Activated gamma-delta T cell treated with anti-CD3 and anti-CD28 coated beads, Interleukin-2, amount 50 U/mL, for 16 hours (primary cell): ENCODE measurements around the gene PSMG2.
A peak's percentile ranks its signal among the peaks of the same experiment; 100 is the strongest.

Experiments
- DNase-seq: peaks from one replicate; pipeline ENCODE4 v3.0.0-alpha.2; 2020; ENCODE audit warnings: low read depth

PSMG2 gene

GRCh38 chr18:12702221-12703095 lies at the start of gene PSMG2, which contains the start of gene CEP76:
PSMG2 (plus strand) TSS chr18:12703042; CDS start chr18:12703108, 66 bp downstream.
CEP76 (minus strand) TSS chr18:12702723; CDS start chr18:12702548, 175 bp downstream.
- DNase-seq = peak; percentile 75

- DNase-seq = no peak
Measured at GRCh38 chr18:12654971-12655370, 47.9 kb upstream of the PSMG2 start.

- no peak for DNase-seq
Measured at GRCh38 chr18:12656605-12656937, 46.3 kb upstream of the PSMG2 start.

GRCh38 chr18:12656938-12657683 lies 45.7 kb upstream of the PSMG2 start:
- no peak for DNase-seq

- no peak for DNase-seq
Measured at GRCh38 chr18:12657684-12658425, 45.0 kb upstream of the PSMG2 start, which contains the start of gene SPIRE1. SPIRE1 (minus strand) TSS chr18:12658107; CDS start chr18:12657866, 241 bp downstream.

GRCh38 chr18:12658426-12659138 lies 44.3 kb upstream of the PSMG2 start:
- DNase-seq = no peak

- DNase-seq = no peak
Measured at GRCh38 chr18:12659904-12660605, 42.8 kb upstream of the PSMG2 start.

- no peak for DNase-seq
Measured at GRCh38 chr18:12668041-12668440, 34.8 kb upstream of the PSMG2 start.

GRCh38 chr18:12679183-12679786 lies 23.6 kb upstream of the PSMG2 start:
- DNase-seq = no peak

GRCh38 chr18:12686100-12686499 lies 16.7 kb upstream of the PSMG2 start:
- no peak for DNase-seq

- DNase-seq = no peak
Measured at GRCh38 chr18:12689256-12689850, 13.5 kb upstream of the PSMG2 start.

GRCh38 chr18:12692206-12692605 lies 10.6 kb upstream of the PSMG2 start:
- no peak for DNase-seq

GRCh38 chr18:12694032-12694431 lies 8.8 kb upstream of the PSMG2 start:
- DNase-seq = no peak

- no peak for DNase-seq
Measured at GRCh38 chr18:12699747-12700146, 3.1 kb upstream of the PSMG2 start.

- DNase-seq = no peak
Measured at GRCh38 chr18:12701161-12701560, 1.7 kb upstream of the PSMG2 start.

- DNase-seq = no peak
Measured at GRCh38 chr18:12703096-12703567, 290 bp downstream of the PSMG2 start.

GRCh38 chr18:12703664-12704063 lies 822 bp downstream of the PSMG2 start:
- no peak for DNase-seq

- DNase-seq = no peak
Measured at GRCh38 chr18:12711446-12711845, 8.6 kb downstream of the PSMG2 start.

- no peak for DNase-seq
Measured at GRCh38 chr18:12721495-12722275, 18.8 kb downstream of the PSMG2 start.
